CD4-positive, alpha-beta T cell treated with Interleukin-21 for 1 hour (primary cell): ENCODE measurements around the gene FBLN1.
"Not testable (repeated sequence)": the region's sequence is repeated elsewhere in the genome, so short reads cannot be mapped to it uniquely, and the experiment has no call there.

Experiments used
- DNase-seq: peaks from one replicate; pipeline ENCODE4 v3.0.0-alpha.2; 2020

Gene FBLN1

DNA sequence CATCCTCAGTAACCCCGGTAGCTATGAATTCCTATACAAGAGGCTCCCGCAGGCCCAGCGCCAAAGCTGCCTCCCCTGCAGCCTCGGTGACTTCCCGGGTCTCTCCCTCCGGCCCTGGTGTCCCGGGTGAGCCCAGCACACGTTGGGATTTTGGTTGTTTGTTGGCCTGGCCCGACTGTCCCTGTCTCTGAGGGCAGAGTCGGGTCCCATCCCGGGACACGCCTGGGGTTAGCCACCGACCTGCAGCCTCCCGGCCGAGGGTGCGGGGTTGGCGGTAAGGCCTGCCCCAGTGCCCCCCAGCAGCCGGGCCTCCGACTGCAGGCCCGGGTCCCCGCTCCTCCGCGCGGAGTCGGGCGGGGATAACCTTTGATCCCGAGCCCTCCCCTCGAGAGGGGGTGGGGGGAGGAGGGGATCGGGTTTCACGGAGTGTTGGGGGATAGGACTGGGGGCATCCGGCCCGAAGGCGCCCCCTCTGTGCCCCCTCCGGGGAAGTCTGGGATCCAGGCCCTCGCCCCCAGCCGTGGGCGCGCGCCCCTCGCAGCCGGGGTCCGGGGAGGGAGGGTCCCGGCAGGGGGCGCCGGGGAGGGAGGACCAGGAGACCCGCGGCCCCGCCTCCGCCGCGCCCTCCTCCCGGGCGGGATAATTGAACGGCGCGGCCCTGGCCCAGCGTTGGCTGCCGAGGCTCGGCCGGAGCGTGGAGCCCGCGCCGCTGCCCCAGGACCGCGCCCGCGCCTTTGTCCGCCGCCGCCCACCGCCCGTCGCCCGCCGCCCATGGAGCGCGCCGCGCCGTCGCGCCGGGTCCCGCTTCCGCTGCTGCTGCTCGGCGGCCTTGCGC is at the start of gene FBLN1:
TSS of gene FBLN1 (plus strand) at position 669 of the 835 bp plus-strand sequence. CDS start at position 772, 103 bp downstream.
- no peak for DNase-seq

GRCh38 chr22:45453764-45454163 is 48.9 kb upstream of the FBLN1 start:
- no peak for DNase-seq

DNA sequence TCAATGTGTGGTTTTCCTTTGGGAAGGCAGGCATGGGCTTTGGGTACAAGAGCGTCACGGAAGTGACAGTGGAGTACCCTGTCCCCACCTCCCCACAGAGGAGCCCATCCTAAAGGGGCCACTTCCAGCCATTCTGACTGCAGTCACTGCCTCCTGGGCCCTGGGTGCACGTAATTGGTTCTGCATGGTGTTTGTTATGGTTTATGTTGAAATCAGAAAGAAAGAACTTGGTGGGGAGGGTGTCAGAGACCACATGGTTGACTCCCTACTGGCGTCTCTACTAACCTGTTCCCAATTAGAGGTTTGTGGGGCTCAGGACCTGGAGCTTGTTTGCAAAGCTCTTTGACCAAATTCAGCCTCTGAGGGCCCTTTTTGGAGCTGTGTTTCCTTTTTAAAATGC is 48.4 kb upstream of the FBLN1 start:
- DNase-seq, result no peak

- no peak for DNase-seq
Observed at GRCh38 chr22:45455212-45455611, 47.5 kb upstream of the FBLN1 start.

DNA sequence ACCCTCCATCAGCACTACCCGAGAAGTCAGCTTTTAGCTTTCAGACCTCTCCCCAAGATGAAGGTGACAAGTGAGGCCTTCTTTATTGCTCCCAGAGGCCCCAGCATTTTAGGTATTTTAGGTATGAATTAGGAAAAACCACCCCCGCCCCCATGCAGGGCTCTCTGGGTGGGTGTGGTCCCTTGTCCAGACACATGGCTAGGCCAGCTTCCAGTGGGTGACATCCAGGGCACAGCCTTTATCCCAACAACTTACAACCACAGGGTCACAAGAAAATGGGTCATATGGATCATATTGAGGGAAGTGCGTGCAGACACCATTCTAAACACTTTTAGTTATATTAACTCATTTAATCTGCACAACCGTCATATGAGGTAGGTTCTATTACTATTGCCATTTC is 47.1 kb upstream of the FBLN1 start:
- DNase-seq, result no peak

GRCh38 chr22:45456811-45457210 is 45.9 kb upstream of the FBLN1 start:
- DNase-seq, result no peak

DNA sequence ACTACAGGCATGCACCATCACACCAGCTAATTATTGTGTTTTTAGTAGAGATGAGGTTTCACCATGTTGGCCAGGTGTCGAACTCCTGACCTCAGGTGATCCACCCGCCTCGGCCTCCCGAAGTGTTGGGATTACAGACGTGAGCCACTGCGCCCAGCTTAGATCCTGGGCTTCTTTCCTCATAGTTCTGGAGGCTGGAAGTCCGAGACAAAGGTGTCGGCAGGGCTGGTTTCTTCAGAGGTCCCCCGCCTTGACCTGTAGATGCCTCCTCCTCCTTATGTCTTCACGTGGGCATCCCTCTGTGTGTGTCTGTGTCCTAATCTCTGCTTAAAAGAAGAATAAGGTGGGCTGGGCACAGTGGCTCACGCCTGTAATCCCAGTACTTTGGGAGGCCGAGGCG is 44.2 kb upstream of the FBLN1 start:
- no peak for DNase-seq

- no peak for DNase-seq
Observed at GRCh38 chr22:45459235-45459634, 43.4 kb upstream of the FBLN1 start.

DNA sequence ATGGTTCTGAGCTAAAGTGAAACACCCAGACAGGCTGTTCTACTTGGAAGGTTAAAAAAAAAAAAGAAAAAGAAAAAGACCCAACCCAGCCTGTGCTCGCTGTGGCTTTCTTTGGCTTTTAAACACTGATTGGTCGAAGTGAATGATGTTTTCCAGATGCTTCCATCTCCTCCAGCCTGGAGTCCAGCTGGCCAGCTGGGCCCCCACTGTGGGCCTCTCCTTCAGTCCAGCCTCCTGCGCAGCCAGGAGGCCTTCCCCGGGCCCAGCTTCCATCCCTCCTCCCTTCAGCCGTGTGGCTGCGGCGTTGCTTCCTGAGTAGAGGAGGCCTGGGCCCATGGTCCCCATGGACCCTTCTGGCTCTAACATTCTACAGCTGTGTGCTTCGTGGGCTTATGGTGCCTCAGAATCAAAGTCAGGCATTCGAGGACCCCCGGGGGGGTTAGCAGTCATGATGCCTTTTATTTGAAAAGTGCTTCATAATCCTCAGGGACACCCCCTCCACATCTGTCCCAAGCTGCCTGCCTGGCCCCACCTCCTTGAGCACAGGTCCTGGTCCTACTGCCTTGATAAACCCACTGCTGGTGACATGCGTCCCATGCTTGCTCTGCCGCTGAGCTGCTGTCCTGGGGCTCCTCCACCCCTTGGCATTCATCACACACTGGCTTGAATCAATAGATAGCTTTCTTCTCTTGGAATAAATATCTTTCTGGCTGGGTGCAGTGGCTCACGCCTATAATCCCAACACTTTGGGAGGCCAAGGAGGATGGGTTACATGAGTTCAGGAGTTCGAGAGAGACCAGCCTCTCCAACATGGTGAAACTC is 42.2 kb upstream of the FBLN1 start:
- DNase-seq, result no peak

GRCh38 chr22:45462034-45462655 is 40.5 kb upstream of the FBLN1 start:
- DNase-seq, result no peak

DNA sequence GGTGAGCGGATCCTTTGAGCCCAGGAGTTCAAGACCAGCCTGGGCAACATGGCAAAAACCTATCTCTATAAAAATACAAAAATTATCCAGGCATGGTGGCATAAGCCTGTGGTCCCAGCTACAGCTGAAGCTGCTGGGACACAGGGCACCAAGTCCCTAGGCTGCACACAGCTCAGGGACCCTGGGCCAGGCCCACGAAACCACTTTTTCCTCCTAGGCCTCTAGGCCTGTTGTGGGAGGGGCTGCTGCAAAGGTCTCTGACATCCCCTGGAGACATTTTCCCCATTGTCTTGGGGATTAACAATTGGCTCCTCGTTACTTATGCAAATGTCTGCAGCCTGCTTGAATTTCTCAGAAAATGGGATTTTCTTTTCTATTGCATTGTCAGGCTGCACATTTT is 39.0 kb upstream of the FBLN1 start:
- DNase-seq, result not testable (repeated sequence)

DNA sequence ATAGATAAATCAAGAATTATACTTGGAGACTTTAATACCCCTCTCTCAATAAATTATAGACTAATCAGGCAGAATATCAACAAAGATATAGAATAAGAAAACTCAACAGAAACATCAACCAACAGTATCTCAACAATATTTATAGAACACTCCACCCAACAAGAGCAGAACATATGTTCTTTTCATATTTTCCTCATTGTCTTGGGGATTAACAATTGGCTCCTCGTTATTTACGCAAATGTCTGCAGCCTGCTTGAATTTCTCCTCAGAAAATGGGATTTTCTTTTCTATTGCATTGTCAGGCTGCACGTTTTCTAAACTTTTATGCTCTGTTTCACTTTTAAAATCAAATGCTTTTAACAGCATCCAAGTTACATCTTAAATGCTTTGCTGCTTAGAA is 37.0 kb upstream of the FBLN1 start:
- DNase-seq, result no peak

DNA sequence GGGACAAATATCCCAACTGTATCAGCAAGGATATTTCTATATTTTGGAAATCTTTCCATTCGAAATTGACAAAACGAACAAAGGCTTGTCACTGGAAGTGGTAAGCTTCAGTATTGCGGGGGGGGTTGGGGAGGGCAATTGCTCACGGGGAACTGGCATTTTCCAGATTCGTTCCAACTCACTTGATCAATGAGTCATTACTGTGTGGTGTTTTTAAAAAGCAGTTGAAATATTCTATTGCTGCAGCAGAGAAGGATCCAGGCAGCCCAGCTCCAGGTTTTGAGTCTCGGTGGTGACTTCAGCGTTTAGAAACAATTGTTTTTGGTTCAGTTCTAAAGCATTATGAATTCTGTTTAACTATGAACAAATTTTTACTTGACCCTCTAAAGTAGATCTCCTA is 33.8 kb upstream of the FBLN1 start:
- no peak for DNase-seq

DNA sequence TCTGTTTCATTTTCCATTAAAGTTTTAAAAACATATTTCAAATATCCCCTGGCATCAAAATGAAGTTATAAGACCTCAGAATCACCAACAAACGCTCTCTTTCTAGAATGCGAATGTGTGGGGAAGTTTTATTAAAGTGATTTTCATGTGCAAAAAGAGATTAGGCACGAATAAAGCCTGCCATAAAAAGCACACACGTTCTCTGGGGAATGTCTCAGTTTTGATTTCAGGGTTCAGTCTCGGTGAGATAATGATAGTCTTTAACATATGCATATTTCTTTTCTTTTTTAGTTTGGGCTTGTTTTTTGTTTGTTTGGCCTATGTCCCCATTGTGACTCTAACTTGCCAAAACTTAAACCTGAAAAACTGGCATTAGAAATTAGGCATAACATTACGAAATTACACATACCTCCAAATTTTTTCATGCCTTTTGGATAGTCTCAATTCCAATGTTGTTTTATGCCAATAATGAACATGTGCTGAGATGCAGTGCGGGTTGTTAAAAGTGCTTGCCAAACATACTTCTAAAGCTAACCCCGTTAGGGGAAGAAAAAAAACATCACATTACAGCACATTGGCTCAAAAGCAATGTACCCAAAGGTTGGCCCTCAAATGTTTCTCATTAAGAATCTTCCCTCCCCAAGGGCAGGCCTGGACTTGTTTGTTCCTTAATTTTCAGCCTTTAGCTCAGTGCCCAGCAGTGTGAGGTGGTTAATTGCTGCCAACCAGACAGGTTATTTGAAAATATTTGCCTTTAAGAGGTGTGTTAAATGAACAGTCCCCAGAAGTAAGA is 33.2 kb upstream of the FBLN1 start:
- no peak for DNase-seq

DNA sequence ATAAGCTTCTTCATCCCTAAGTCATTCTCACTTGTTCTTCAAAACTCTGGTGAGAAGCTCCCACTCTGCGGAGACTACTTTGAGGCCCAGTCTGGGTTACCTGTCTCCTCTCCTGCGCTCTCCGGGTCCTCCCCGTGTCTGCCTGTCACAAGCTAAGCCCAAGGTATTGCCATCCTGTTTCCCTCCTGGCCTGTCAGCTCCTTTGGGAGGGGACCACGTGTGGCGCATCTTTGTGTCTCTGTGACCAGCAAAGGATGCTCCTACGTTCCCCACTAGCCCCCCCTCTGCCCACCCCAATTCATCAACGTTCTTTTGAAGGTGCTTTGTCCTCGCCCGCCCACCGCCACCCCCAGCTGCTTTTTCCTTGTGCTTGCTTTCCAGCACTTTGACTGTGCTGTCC is 31.8 kb upstream of the FBLN1 start:
- DNase-seq, result no peak

DNA sequence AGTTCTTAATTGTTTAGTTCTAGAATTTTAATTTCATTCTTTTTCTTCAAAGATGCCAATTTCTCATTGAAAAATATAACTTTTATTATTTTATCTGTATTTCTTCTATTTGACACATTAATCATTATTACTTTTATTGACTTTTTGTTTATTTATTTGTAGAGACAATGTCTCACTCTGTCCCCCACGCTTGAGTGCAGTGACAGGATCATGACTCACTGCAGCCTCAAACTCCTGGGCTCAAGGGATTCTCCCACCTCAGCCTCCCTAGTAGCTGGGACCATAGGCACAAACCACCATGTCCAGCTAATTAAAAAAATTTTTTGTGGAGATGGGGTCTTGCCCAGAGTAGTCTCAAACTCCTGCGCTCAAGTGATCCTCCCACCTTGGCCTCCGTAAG is 30.3 kb upstream of the FBLN1 start:
- DNase-seq, result no peak

- no peak for DNase-seq
Observed at GRCh38 chr22:45473626-45474237, 29.0 kb upstream of the FBLN1 start.

- DNase-seq, result no peak
Observed at GRCh38 chr22:45475063-45475747, 27.5 kb upstream of the FBLN1 start.

- DNase-seq, result no peak
Observed at GRCh38 chr22:45475851-45476514, 26.7 kb upstream of the FBLN1 start.

DNA sequence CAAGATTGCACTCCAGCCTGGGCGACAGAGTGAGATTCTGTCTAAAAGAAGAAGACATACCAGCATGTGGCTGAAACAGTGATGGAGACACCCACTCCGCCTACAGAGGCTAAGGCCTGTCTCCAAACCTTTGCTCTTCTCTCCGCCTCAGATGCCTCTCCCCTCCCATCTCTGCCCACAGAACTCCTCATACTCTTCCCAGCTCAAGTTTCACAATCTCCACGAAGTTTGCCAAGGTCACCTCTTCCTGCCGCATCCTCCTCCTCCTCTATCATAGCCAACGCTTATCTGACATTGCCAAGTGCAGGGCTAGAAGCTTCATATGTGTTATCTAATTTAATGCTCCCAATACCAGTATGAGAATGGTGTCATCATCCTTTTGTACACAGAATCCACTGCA is 25.9 kb upstream of the FBLN1 start:
- no peak for DNase-seq
